Uterus (tissue), 4 donors: ENCODE measurements around the gene AGBL1. TPM values are rescaled to one million over a fixed set of nuclear protein-coding genes. Genes with fewer than 3 reads are reported as not detected.

ENCODE experiments used
- DNase-seq, 2 donors: peaks; one replicate each; pipeline ENCODE4 v3.0.0-alpha.2; 2019 to 2020
- H3K27ac ChIP-seq, 2 donors: fragments of 200-600 bp; sonication (generic); 1 replicate in 1 of 2; 2 replicates in 1 of 2; pipeline ENCODE4 v1.5.1; 2016 to 2018
- H3K27me3 ChIP-seq, 2 donors: fragments of 200-600 bp; sonication (generic); one replicate each; pipeline ENCODE4 v1.5.1; 2018 to 2019; ENCODE audit warnings: control low read depth in 1 of 2
- H3K36me3 ChIP-seq, 2 donors: fragments of 200-600 bp; sonication (generic); one replicate each; pipeline ENCODE4 v1.5.1; 2019; ENCODE audit warnings: control low read depth in 1 of 2
- H3K4me1 ChIP-seq, 2 donors: fragments of 200-600 bp; sonication (generic); one replicate each; pipeline ENCODE4 v1.5.1; 2018 to 2019; ENCODE audit warnings: control low read depth in 1 of 2
- H3K4me3 ChIP-seq, 2 donors: fragments of 200-600 bp; sonication (generic); 1 replicate in 1 of 2; 2 replicates in 1 of 2; pipeline ENCODE4 v1.5.1; 2018 to 2019; ENCODE audit warnings: mild to moderate bottlenecking in 1 of 2
- H3K9me3 ChIP-seq, 2 donors: fragments of 200-600 bp; sonication (generic); one replicate each; pipeline ENCODE4 v1.5.1; 2019; ENCODE audit warnings: control low read depth in 1 of 2
- POLR2A ChIP-seq, 2 donors: fragments of 450-650 bp; IDR thresholded peaks; one replicate each; pipeline ENCODE4 v1.6.1; 2016; ENCODE audit warnings: antibody characterized with exemption in 2 of 2, mild to moderate bottlenecking in 1 of 2, moderate library complexity in 1 of 2
- intact Hi-C: fragments of 100-400 bp; cut with DNase I; formaldehyde crosslinking; loops from one replicate; pipeline ENCODE4 v1.15.1; 2023; ENCODE audit warnings: low total_unique reads
- total RNA-seq, 4 donors: library from RNA; depleted of rRNA in 3 of 4; stranded (reverse); fragments of >200 nt in 3 of 4; gene quantifications; one replicate each; pipeline versions ENCODE4 v1.1.0 to v1.2.4, GENCODE V29; 2014 to 2023
- TF ChIP-seq, protein P1 (sequence below), 4 experiments: fragments of 200-600 bp in 2 of 4; fragments of 450-650 bp in 2 of 4; sonication (generic) in 2 of 4; IDR thresholded peaks; one replicate each; pipeline ENCODE4 v1.5.1; 2016 to 2019; ENCODE audit warnings: antibody characterized with exemption in 4 of 4, mild to moderate bottlenecking in 2 of 4, moderate library complexity in 1 of 4
- donor health status: DM: yes; HTN: yes; CAD: no.

The AGBL1 gene
- total RNA-seq, 4 donors from 2014 or later: 0.07 TPM; not detected in 3

- H3K27me3 ChIP-seq: no peaks in the 10 kb centered on the region
- no peaks in the 10 kb centered on the region for H3K36me3 ChIP-seq
- H3K4me1 ChIP-seq: no peaks in the 10 kb centered on the region
- no peaks in the 10 kb centered on the region for H3K9me3 ChIP-seq
- H3K4me3 ChIP-seq: no peak overlapping the region
- H3K27ac ChIP-seq: no peak overlapping the region
- no peak for TF ChIP-seq POLR2A (IDR thresholded peaks at IDR 0.05)
- TF ChIP-seq, protein P1, sequence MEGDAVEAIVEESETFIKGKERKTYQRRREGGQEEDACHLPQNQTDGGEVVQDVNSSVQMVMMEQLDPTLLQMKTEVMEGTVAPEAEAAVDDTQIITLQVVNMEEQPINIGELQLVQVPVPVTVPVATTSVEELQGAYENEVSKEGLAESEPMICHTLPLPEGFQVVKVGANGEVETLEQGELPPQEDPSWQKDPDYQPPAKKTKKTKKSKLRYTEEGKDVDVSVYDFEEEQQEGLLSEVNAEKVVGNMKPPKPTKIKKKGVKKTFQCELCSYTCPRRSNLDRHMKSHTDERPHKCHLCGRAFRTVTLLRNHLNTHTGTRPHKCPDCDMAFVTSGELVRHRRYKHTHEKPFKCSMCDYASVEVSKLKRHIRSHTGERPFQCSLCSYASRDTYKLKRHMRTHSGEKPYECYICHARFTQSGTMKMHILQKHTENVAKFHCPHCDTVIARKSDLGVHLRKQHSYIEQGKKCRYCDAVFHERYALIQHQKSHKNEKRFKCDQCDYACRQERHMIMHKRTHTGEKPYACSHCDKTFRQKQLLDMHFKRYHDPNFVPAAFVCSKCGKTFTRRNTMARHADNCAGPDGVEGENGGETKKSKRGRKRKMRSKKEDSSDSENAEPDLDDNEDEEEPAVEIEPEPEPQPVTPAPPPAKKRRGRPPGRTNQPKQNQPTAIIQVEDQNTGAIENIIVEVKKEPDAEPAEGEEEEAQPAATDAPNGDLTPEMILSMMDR (IDR thresholded peaks at IDR 0.05): no peak
- intact Hi-C loops: no loop called here
- no peak for DNase-seq
Observed at GRCh38 chr15:86797135-86797534, 717.5 kb downstream of the AGBL1 start.

DNA sequence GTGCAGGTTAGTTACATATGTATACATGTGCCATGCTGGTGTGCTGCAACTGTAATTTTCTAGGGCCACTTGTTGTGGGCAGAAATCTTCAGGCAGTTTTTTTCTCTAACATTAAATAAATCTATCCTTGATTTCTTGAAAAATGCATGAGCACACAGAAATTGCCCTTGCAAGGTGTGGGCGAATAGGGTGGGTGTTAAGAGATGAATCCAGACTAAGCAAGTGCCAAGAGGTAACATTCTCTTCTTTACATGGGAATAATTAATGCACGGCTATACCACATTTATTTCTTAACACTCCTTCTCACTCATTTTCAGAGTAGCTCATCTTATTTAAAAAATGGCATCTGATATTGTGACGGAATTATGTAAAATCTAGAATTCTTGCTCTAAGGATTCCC lies 719.6 kb downstream of the AGBL1 start:
- no peaks in the 10 kb centered on the region for H3K27me3 ChIP-seq
- H3K4me3 ChIP-seq: no peak overlapping the region
- DNase-seq: no peak
- H3K4me1 ChIP-seq: no peaks in the 10 kb centered on the region
- H3K36me3 ChIP-seq: no peaks in the 10 kb centered on the region
- intact Hi-C loops: no loop called here
- TF ChIP-seq, protein P1 (IDR thresholded peaks at IDR 0.05): no peak
- TF ChIP-seq POLR2A (IDR thresholded peaks at IDR 0.05): no peak
- no peaks in the 10 kb centered on the region for H3K9me3 ChIP-seq
- no peak overlapping the region for H3K27ac ChIP-seq

DNA sequence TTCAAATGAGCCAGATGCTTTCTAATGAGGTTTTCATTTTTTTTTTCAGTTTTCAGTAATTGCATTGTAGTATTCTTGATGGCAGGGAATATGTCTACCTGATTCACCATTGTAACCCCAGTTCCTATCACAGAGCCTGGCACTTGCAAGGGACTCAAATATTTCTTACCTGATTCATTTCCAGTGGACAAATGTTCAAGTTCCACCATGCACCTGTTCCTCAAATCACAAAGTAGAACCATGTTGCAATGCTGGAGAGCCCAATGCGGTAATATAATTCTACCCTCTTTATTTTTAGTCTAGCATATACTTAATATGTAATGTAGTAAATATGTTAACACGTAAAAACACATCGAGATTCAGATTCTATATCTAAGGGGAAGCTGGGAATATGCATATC lies 722.6 kb downstream of the AGBL1 start:
- no peaks in the 10 kb centered on the region for H3K36me3 ChIP-seq
- H3K4me1 ChIP-seq: no peaks in the 10 kb centered on the region
- H3K27me3 ChIP-seq: no peaks in the 10 kb centered on the region
- H3K27ac ChIP-seq: no peak overlapping the region
- intact Hi-C loops: no loop called here
- no peak overlapping the region for H3K4me3 ChIP-seq
- TF ChIP-seq, protein P1 (IDR thresholded peaks at IDR 0.05): no peak
- no peak for TF ChIP-seq POLR2A (IDR thresholded peaks at IDR 0.05)
- DNase-seq: no peak
- H3K9me3 ChIP-seq: no peaks in the 10 kb centered on the region

DNA sequence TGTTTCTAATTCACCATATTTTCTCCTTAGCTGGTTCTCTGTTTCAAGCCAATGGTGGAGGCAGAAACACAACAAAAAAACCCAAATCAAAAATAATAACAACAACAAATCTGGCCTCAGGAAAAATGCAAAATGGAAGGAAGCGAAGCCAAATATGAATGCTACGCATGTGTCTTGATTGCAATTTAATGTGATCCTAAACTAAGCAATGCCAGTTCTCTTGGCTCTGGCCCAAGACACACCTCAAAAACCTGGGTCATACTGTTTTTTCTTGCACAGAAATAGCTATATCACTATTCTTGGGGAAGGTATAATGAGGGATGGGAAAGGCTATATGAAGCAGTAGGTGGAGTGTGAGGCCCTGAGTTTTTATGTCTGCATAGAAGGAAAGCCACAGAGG lies 724.7 kb downstream of the AGBL1 start:
- intact Hi-C loops: no loop called here
- Histone ChIP-seq H3K36me3 (no peaks in the 10 kb centered on the region), H3K27ac (no peak overlapping the region), H3K4me1 (no peaks in the 10 kb centered on the region), H3K9me3 (no peaks in the 10 kb centered on the region), H3K27me3 (no peaks in the 10 kb centered on the region), H3K4me3 (no peak overlapping the region)
- TF ChIP-seq, protein P1 (IDR thresholded peaks at IDR 0.05): no peak
- no peak for TF ChIP-seq POLR2A (IDR thresholded peaks at IDR 0.05)
- no peak for DNase-seq

DNA sequence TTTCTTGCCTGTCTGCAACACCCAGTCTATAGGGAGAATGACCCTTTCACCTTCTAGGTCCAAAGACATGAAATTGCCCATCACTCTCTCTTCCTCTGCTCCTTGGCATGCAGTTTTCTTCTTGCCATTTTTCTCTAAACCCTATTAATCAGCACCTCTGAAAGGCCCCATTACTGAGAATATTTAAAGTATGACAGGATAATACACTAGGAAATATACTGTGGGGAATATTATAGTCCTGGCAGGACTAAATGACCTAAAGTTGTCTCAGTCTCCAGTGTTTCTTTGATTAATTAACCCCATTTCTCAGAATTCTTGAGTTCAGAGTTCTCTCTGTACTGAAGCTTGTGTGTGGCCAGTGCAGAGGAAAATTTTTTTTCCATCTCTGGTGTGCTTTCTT lies 730.7 kb downstream of the AGBL1 start:
- intact Hi-C loops: no loop called here
- no peaks in the 10 kb centered on the region for H3K9me3 ChIP-seq
- peak overlapping the region in 1 of 2 donors; percentile 4 for H3K27ac ChIP-seq
- no peak overlapping the region for H3K4me3 ChIP-seq
- no peaks in the 10 kb centered on the region for H3K27me3 ChIP-seq
- peaks cover 0 to 6% of the 10 kb centered on the region in 2 donors for H3K4me1 ChIP-seq
- H3K36me3 ChIP-seq: no peaks in the 10 kb centered on the region
- TF ChIP-seq POLR2A (IDR thresholded peaks at IDR 0.05): no peak
- TF ChIP-seq, protein P1 (IDR thresholded peaks at IDR 0.05): no peak
- DNase-seq: no peak
